ENCODE results near the gene CATSPERE. TPM values are rescaled to one million over a fixed set of nuclear protein-coding genes. Genes with fewer than 3 reads are reported as not detected.

The CATSPERE gene
- total and polyA plus RNA-seq, 2 of the 8 experiments (the other 6 are each of a cell fraction or from before 2014, with no cell fraction given), result 0.05 to 0.45 TPM

- no peak overlapping the region for H2BK15ac ChIP-seq (ENCODE audit: low read length)
- no peak overlapping the region for H3K4me3 ChIP-seq (ENCODE audit: extremely low read depth in 1 of 4, insufficient read depth in 2 of 4, low read depth in 3 of 4, low read length in 4 of 4)
- H2BK20ac ChIP-seq (ENCODE audit: low read length), result no peak overlapping the region
- no peak for FAIRE-seq
- H3K9me3 ChIP-seq (ENCODE audit: insufficient read depth in 2 of 2, low read depth in 1 of 2, low read length in 1 of 2), result no peaks in the 10 kb centered on the region
- H3K36me3 ChIP-seq (ENCODE audit: control insufficient read depth in 2 of 4, insufficient read depth in 4 of 4, low read length in 3 of 4), result no peaks in the 10 kb centered on the region; a peak in 1 of 8 replicates
- ChIA-PET CTCF (ENCODE audit: partially characterized antibody) (interaction anchor here (0.6 to 0.8 kb wide), 2 partner anchors 45 to 57 kb away, joined by 3 read pairs; no protein-coding TSS in a partner anchor), POLR2A (ENCODE audit: partially characterized antibody) (no interaction called here)
- H3K79me2 ChIP-seq (ENCODE audit: control insufficient read depth in 1 of 2, insufficient read depth in 2 of 2, low read length in 2 of 2), result no peaks in the 10 kb centered on the region
- H3K23ac ChIP-seq (ENCODE audit: insufficient read length), result no peak overlapping the region
- H2BK120ac ChIP-seq (replicated peaks; ENCODE audit: low read depth, low read length), result no peak overlapping the region
- DNase-seq (ENCODE audit: low read depth in 1 of 2, low spot score in 2 of 2), result no peak
- H3K4me2 ChIP-seq (ENCODE audit: insufficient read depth in 1 of 2, low read depth in 2 of 2, low read length in 2 of 2), result no peak overlapping the region
- H4K5ac ChIP-seq (ENCODE audit: insufficient read length, low read depth, low read length), result no peak overlapping the region
- H3K4me1 ChIP-seq (replicated peaks in 1 of 4; ENCODE audit: control insufficient read depth in 3 of 4, insufficient read depth in 4 of 4, low read length in 3 of 4), result no peaks in the 10 kb centered on the region
- H2BK5ac ChIP-seq (ENCODE audit: low read depth, low read length), result no peak overlapping the region
- no peak overlapping the region for H4K91ac ChIP-seq (replicated peaks; ENCODE audit: insufficient read length, low read length)
- no peak overlapping the region for H2AK5ac ChIP-seq (ENCODE audit: low read depth, low read length)
- no peak overlapping the region for H3K9ac ChIP-seq (replicated peaks in 1 of 4; ENCODE audit: extremely low read depth in 1 of 4, low read depth in 3 of 4, low read length in 3 of 4)
- H3K79me1 ChIP-seq (ENCODE audit: low read depth, low read length), result no peaks in the 10 kb centered on the region
- no peak overlapping the region for H2BK12ac ChIP-seq (ENCODE audit: low read depth, low read length)
- no peak overlapping the region for H3K14ac ChIP-seq (ENCODE audit: insufficient read length)
- H3K4ac ChIP-seq (replicated peaks; ENCODE audit: insufficient read length, low read depth, low read length), result no peak overlapping the region
- 82% methylated on average over 7 of the region's 7 CpGs; no CpG with 5 or more reads in 1 of the 2 experiments for WGBS, 2 experiments (ENCODE audit: extremely low coverage in 1 of 2, insufficient coverage in 1 of 2, insufficient read length in 1 of 2, insufficient replicate concordance in 2 of 2, low coverage in 1 of 2, low lambda C conversion rate in 2 of 2, missing lambda C conversion rate in 1 of 2)
- no peak overlapping the region for H3K27ac ChIP-seq (ENCODE audit: low read depth, low read length)
- H3K18ac ChIP-seq (ENCODE audit: extremely low read depth, low read length), result no peak overlapping the region
- H2AFZ ChIP-seq (ENCODE audit: low read length), result no peak overlapping the region
- no peaks in the 10 kb centered on the region for H3K27me3 ChIP-seq (replicated peaks in 1 of 4; ENCODE audit: control insufficient read depth in 3 of 4, extremely low read depth in 1 of 4, insufficient read depth in 3 of 4, low read length in 3 of 4)
- H3K23me2 ChIP-seq (ENCODE audit: low read depth, low read length), result peaks cover 3% of the 10 kb centered on the region; the same call in 1 of the 2 replicates
- no peak overlapping the region for H4K8ac ChIP-seq (ENCODE audit: extremely low read depth, insufficient read depth, low read length)
- no peak overlapping the region for H3K56ac ChIP-seq (replicated peaks; ENCODE audit: insufficient read length, low read depth, low read length)
- no peaks in the 10 kb centered on the region for H4K20me1 ChIP-seq (replicated peaks in 1 of 2; ENCODE audit: control insufficient read depth in 1 of 2, insufficient read depth in 2 of 2, low read length in 2 of 2)
- TF ChIP-seq MAFK (IDR thresholded peaks at IDR 0.05; ENCODE audit: low read depth, low read length) (no peak), USF2 (IDR thresholded peaks at IDR 0.05; ENCODE audit: low read length) (no peak), JUN (IDR thresholded peaks at IDR 0.05; ENCODE audit: low read depth, low read length) (no peak), SIRT6 (IDR thresholded peaks at IDR 0.05; ENCODE audit: low read length) (no peak), GABPA (IDR thresholded peaks at IDR 0.05; ENCODE audit: borderline replicate concordance, insufficient read depth, low read length) (no peak), CREB1 (IDR thresholded peaks at IDR 0.05) (no peak)
Measured at GRCh38 chr1:244599937-244600350, 138.9 kb downstream of the CATSPERE start.
